CD4-positive, alpha-beta T cell treated with Interleukin-6 for 4 hours (primary cell): ENCODE data around the gene SLFNL1.

Source experiments
- DNase-seq: peaks from one replicate; pipeline ENCODE4 v3.0.0-alpha.2; 2020; ENCODE audit warnings: mixed read lengths

Gene SLFNL1

DNA sequence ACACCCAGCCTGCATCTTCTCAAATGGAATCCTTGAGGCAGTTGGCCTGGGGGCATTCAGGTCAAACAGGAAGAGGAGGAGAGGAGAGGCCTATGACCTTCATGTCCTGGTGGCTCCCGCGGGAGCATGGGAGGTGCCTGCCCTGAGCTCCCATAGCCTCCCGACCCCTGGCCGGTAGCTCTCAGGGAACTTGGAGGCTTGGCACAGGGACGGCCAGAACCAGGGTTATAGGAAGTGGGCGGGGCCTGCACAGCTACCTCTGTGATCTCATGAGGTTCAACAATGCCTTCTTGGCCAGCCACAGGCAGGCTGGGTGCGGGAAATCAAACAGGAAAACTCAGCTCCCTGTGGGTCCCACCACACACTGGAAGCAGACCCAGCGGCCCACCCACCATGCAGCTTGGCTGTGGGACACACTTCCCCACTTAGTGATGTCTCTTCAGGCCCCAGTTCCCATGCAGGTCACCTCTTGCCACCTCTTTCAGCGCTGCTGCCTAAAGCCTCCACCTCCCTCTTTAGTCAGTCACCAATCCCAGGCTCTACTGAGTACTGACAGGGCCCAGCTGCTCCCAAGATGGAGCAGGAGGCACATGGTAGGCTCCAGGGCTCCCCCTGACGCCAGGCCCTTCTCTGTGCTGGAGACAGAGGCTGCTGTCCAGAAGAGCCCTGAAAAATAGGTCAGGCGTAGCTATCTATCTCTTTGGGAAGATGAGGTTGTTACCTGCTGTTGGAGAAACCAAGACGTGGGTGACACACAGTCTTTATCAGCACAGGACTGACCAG, at the start of gene SLFNL1:
Gene SLFNL1 (minus strand): TSS at position 200 of the 783 bp plus-strand sequence. CDS start 1,065 bp downstream, outside the sequence.
- DNase-seq, result peak; percentile 9

DNA sequence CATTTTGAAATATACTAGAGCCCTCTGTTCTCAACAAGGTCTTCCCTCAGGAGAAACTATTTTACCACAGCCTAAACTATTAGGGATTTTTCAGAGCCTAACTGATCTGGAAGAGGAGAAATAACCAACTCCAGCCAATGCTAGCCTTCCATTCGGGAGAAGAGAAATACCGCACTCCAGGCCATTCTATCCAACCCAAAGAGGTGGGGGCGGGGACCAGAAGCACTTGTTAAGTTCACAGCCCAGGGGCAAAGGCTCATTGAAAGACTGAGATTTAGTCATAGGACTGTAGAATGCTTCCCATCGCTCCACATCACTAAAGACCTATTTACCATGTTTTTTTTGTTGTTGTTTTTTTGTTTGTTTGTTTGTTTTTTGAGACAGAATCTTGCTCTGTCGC, 35.4 kb upstream of the SLFNL1 start:
- DNase-seq, result no peak

DNA sequence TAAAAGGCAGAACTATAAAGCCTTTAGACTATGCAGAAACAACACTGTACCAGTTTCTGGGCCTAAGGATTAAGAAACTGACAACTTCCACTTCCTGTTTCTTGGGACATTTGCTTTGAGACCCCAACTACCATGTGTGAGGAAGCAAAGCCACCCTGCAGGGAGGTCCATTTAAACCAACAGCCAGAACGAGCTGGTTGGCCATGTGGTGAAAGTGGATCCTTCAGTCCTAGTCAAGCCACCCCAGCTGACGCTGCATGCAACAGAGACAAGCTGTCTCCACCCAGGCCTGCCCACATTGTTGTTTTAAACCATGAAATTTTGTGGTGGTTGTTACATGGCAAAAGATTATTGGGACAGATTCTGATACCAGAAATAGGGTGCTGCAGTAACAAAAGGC, 31.8 kb upstream of the SLFNL1 start:
- DNase-seq, result no peak

DNA sequence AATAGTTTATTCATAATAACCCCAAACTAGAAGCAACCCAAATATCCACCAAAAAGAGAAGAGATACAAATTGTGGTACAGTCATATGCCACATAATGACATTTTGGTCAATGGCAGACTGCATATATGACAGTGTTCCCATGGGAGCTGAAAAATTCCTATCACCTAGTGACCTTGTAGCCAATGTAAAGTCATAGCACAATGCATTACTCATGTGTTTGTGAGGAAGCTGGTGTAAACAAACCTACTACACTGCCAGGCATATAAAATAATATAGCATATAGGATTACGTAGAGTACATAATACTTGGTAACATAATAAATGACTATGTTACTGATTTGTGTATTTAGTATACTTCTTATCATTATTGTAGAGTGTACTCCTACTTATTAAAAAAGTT, 29.5 kb upstream of the SLFNL1 start:
- DNase-seq, result no peak

DNA sequence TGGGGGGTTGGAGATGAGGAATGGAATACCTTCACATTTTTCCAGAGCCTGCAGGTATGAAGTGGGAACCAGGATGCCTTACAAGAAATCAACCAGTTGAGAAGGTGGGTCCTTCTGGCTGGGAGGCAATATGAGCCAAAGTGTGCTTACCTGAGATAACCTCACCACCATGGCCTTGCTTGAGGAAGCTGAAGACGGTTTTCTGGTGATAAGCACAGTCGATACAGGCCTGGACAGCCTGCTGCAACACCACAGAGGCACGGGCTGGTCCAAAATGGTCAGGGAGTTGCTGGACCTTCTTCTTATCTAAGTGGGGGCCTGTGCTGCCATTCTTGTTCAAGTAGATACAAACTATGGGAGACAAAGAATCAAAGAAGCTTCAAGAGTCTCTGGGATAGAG, 27.0 kb upstream of the SLFNL1 start:
- no peak for DNase-seq

DNA sequence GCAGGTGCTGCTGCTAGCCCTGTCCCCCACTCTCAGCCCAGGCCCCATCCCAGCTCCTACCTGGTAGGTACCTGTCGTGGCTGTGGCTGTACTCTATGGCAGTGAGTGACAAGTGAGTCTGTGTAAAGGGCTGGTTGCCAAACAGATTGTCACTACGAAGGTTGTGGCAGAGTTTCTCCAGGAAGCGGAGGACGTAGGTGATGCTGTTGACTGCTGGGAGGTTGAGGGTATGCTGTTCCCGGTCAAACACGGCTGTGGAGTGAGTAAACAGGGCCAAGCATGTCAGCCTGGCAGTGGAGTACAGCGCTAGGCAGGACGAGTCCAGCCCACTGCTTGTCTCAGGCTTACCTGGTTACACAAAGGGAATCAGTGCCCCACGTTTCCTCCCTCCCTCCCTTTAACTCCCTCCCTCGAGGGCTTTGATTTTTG, 24.8 kb upstream of the SLFNL1 start:
- DNase-seq, result no peak

DNA sequence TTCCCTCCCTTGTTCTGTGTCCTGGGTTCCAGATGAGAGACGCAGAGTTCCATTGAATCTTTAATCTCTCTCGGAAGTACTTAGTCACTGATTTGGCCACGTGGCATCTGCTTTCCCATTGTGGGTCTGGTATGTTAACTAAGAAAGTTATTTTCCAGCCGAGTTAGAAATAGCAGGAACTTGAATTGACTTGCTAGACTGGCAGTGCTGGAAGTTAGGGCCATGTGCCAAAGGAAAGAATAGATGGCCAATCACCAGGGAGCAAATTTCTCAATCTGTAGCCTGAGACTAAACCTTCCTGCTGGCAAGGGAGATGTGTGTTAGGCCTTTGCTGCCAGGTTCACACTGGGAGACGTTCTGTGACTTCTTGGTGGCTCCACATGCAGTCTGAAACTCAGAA, 24.2 kb upstream of the SLFNL1 start:
- DNase-seq, result no peak

DNA sequence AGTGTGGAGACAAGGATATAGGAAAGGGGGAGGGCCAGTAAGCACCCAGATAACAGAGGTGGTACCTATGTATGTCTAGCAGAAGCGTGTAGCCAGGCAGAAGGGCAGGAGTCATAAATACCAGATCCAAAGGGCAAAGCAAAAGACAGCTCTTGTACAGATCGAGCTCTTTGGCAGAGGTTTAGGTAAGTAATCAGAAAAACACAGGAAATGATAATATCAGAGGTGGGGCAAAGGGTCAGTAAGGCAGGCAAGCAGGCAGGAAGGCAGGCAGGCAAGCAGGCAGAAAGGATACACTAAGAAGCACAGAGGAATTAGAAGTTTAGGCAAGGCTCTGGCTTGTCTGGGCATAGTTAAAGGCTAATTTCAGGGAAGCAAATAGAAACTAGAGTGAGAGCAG, 22.7 kb upstream of the SLFNL1 start:
- no peak for DNase-seq

DNA sequence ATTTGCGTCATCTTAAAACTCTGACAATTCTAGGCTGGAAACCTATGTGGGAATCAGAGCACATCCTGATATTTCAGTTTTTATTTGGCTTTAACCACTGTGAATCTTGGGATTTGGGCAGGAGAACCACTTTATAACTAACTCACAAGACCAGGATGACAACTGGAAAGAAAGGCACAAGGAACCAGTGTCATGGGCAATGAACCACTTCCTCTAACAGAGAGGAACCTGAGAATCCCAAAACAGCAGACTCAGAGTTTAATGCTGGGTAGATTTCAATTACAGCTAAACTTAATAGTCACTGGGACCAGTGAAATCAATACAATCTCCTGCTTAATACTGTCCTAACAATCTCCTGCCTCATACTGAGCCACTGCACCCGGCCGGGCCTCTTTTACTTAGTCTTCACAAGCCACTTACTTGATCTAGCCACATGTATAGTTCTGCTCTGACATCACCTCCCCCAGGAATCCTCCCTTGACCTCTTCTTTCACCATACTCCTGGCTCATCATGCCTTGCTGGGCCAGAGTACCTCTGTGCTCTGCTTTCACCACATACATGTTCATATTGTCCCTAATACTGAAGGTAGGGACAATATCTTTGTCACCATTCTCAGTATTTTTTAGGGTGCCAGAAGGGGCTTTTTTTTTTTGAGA, 20.2 kb upstream of the SLFNL1 start:
- DNase-seq, result no peak

DNA sequence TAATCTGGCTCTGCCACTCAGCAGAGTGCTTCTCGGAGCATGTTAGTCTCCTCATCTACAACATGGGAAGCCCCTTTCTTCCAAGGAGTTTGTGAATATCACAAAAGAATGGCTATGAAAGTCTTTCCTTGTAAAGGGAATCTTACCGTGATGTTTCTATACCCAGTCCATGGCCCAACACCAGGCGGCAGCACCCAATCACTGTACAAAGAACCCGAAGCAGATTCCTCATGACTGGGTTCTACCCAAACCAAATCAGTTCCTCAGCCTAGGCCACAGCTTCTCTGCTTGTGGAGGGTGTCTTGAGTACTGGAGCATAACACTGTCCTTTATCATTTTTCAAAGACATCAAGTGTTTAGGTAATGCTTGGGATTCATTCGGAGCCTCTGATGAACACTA, 16.6 kb upstream of the SLFNL1 start:
- no peak for DNase-seq

DNA sequence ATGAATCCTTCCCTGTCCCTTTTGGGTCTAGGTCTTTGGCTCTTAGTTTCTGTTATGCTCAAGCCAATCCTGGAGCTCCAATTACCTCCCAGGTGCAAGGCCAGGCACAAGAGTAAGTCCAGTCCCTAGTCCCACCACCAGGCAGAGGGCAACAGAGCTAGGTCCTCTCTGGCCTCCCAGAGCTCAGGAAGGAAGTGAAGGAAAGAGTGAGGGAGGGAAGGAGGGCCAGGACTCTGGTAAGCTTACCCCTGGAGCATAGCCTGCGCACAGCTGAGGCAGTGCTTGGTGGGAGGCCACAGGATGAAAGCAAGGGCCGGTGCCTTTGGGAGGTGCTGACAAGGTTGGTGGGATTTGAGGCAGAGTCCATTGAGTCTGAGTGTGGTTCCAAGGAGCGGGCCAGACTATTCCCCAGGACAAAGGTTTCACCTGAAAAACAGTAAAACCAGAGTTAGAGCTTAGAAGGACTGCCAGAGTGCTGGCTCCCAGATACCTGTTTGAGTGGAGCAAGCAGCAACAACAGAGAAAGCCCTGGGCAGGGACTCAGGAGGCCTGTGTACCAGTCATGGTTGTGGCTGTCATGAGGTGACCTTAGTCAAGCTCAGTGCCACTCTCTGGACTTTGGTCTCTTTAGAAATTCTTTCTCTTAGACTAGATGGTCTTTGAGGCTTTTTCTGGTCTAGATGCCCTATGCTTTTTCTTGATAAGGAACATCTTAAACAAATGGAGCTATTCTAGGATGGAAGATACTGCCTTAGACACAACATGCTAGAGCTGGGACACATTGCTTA, 15.8 kb upstream of the SLFNL1 start:
- DNase-seq, result no peak

DNA sequence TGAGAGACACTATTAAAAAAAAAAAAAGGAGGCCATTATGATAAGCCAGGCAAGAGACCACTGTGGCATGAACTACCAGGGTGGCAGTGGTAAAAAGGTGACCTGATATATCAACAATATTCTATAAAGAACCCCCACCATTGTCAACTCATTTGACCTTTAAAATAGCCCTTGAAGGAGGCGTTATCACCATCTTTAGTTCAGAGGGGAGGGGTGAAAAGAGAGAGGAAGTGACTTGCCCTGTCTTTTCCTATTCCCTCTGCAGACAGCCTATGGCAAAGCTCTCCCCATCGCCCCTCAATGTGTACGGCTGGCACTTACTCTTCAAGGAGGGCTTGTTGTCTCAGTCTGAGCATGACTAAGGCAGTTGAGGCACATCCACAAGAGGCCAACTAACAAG, 11.7 kb upstream of the SLFNL1 start:
- no peak for DNase-seq

DNA sequence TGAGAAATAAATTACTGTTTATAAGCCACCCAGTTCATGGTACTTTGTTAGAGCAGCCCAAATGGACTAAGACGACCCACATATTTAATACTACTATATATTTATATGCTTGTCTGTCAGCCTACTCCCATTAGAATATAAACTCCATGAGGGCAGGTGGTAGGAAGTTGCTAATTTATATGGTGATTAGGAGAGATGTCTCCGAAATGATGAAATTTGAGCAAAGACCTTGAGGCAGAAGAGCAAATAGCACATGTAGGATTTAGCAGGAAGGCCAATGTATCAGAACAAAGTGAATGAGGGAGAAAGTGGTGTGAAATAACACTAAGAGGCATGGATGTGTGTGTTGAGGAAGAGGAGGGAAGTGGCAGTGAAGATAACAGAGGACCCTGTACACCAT, 10.6 kb upstream of the SLFNL1 start:
- no peak for DNase-seq

DNA sequence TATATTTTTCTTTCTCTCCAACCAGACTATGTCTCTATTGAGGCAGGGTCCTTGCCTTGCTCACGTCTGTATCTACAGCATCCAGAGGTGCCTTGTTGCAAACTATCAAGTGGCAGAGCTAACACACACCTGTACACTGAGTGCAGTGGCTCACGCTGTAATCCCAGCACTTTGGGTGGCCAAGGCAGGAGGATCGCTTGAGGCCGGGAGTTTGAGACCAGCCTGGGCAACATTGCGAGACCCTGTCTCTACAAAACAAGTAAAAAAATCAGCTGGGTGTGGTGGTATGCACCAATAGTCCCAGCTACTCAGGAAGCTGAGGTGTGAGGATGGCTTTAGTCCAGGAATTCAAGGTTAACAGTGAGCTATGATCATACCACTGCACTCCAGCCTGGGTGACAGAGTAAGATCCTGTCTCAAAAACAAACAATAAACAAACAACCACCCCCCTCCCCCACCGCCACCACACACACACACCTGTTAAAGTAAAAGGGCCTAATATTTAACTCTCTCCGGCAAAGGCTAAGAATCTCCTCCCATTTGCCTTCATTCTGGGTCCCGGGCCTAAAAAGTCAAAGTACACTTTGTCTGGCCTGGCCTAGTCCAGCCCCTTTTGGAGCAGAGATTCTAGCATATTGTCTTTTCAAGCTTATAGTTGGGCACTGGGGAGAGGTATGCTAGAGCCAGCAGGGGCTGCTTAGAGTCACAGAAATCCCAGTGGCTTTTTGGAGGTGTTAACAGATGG, 9.5 kb upstream of the SLFNL1 start:
- DNase-seq, result no peak

DNA sequence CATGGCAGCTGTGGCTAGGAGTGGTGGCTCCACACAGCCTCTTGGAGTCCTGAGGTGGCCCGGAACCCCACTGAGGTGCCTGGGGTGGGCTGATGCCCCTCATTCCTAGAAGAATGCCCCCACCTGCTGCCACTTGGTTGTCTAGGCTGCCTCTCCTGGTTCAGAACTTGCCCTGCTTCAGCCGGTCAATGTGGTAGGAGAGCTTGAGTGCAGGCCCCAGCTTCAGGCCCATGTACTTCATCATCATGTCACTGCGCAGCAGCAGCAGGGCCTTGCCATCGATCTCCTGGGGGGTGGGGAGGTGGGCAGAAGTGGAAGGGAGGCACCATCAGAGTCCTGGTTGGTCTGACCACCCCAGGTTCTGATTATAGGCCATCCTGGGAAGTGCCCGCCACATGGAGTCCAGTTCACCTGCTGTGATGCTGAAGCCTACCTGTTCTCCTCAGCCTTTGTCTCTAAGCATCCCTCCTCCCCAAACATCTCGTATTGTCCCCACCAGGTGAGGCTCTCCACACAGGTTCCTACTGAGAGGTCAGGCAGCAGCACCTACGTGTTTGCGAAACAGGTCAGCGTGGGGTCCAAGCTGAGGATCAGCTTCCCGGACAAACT, 6.6 kb upstream of the SLFNL1 start:
- DNase-seq, result no peak

DNA sequence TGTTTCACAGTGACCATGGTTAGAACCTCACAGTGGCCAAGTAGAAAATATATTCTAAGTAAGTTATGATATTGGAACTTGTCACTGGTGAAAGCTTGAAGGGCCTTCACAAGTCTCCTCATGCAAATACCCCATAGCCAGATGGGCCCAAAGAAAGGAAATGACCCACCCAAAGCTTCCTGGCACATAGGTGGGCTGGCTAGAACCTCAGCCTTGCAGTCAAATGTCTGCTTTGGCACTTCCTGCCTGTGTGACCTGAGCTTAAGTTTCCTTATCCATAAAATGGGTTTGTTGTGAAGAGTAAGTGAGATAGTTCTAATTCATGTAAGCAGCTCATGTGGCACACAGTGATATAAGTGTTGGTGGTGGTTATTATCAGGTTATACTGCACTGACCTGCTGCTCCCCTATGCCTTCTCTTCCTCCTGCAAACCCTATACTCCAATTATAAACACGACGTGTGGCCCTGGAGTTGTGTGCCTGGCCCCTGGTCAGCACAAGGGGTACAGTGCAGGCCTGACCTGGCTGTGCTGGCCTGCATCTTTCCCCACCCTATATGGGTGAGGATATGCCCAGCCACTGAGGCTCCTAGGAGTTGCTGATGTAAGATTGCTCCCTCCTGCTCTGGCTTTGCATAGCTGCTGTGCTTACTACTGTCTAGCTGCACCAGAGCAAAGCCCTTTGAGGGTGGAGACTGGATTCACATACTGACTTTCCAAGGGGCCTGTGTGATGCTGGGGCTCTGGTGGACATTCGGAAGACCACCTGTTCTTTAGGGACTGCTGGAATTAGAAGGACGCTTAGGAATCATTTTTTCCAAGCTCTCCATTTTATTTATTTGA, 4.7 kb upstream of the SLFNL1 start:
- no peak for DNase-seq

DNA sequence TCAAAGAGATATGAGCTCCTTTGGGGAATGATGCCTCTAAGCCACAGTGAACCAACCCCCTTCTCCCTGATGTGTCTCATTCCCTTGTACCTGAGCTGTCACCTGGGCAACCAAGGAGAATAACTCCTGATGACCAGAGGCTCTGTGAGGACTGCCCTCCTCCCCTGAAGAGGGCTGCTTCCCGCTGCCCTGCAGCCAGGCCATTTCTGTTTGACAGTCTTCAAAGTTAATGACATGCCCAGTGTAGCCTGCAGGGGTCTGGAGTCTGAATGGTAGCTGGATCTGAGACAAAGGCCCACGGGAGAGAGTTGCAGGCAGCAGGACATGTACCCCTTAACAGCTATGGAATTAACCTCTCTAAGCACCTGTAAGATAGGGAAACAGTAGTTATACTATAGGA, 3.4 kb upstream of the SLFNL1 start:
- DNase-seq, result no peak

DNA sequence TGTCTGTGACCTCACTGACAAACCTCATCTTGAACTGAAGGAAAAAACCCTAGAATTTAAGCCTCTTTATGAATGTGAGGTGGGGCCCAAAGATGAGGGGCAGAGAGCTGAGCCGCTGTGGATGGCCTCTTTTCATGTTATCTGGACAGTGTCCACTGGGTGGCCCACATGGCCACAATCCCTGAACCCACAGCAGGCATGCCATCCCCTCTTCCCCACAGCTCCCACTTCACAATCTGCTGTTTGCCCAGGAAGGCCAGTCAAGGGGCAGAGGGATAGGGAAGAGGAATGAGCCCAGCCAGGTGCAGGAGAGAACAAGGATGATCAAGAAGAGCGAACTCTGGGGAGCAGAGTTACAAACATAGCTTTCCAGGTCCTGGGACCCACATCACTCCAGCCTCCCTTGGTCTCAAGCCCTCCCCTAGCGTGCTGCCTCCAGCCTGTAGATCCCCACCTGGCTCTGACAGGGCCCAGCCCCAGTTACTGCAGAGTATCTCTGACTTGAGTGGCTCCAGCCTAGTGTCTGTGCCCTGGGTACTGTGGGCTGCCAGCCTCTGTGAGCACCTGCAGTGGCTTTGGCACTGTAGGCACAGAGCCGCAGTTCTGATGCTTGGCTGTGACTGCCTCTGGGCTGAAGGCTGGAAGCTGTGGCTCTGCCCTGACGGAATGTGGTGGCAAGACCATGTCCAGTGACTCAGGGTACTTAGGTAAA, 1.9 kb upstream of the SLFNL1 start:
- no peak for DNase-seq

DNA sequence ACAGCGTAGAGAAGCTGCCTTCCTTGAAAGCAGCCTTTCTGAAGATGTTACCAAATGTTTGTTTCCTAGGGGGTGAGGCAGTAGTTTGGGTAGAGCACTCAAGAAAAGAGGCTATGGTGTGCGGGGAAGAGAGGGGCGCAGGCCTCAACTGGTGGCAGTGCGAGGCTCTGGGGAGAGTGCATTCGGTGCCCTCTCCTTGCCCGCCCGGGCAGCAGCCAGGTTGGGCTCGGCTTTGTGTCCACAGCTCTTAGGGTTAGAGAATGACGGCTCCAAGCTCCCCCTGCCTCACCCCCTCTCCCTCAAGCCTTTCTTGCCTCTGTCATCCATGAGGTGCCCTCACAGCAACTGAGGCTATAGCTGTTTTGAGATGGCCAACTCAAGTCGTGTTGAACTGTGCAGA, 899 bp upstream of the SLFNL1 start:
- DNase-seq, result no peak

DNA sequence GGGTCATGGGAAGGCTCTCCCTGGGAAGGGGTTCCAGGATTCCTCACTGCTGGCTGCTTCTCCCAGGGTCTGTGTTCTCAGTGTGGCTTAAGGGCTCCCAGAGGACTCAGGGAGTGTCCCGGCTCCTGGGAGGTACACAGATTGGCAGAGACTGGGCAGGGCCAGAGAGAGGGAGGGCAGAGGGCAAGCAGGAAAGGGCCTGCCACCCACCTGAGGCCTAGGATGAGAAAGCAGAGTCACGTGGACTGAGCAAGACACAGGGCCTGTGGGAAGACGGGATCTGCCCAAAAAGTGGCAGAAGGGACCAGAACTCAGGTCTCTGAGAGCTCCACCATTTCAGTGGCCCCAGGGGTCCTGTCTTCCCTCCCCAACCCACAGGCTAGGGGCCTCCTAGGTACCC, 871 bp downstream of the SLFNL1 start:
- DNase-seq, result no peak

DNA sequence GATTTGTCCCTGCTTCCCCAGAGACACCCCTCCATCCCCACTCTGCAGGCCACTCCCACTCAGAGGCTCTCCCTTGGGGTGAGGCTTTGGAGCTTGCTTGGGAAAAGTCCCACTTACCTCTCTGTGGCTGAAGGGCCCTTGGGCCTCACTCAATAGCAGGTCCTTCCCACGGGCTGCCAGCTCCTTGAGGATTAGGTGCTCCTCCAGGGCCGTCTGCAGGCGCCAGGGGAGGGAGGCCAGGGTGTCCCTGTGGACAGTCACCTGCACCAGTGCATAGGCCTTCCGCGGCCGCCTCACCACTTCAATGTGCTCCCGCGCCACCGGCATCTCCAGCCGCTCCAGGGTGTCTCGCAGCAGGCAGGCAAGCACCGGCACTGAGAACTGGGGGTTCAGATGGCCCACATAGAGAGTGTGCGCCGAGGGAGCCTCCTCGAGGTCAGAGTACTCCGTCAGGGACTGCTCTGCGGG, 1.4 kb downstream of the SLFNL1 start:
- no peak for DNase-seq
